AG09319 (cell line): Measurements from ENCODE around the gene ZNF638.
"Not testable (repeated sequence)": the region's sequence is repeated elsewhere in the genome, so short reads cannot be mapped to it uniquely, and the experiment has no call there.

ENCODE experiments used
- DNase-seq: peaks from one replicate; pipeline ENCODE4 v3.0.0-alpha.2; 2010; ENCODE audit warnings: low read depth; ENCODE audit errors: extremely low read depth
- TF ChIP-seq, protein P1 (sequence below): IDR thresholded peaks from 2 replicates; pipeline ENCODE4 v1.5.1; 2011; ENCODE audit warnings: low read depth, mild to moderate bottlenecking, inconsistent platforms, low read length, moderate library complexity

ZNF638 gene

GRCh38 chr2:71298914-71299313 is 32.7 kb upstream of the ZNF638 start:
- TF ChIP-seq, protein P1, sequence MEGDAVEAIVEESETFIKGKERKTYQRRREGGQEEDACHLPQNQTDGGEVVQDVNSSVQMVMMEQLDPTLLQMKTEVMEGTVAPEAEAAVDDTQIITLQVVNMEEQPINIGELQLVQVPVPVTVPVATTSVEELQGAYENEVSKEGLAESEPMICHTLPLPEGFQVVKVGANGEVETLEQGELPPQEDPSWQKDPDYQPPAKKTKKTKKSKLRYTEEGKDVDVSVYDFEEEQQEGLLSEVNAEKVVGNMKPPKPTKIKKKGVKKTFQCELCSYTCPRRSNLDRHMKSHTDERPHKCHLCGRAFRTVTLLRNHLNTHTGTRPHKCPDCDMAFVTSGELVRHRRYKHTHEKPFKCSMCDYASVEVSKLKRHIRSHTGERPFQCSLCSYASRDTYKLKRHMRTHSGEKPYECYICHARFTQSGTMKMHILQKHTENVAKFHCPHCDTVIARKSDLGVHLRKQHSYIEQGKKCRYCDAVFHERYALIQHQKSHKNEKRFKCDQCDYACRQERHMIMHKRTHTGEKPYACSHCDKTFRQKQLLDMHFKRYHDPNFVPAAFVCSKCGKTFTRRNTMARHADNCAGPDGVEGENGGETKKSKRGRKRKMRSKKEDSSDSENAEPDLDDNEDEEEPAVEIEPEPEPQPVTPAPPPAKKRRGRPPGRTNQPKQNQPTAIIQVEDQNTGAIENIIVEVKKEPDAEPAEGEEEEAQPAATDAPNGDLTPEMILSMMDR = no peak
- DNase-seq = no peak

- no peak for DNase-seq
Observed at GRCh38 chr2:71299507-71299906, 32.1 kb upstream of the ZNF638 start.

DNA sequence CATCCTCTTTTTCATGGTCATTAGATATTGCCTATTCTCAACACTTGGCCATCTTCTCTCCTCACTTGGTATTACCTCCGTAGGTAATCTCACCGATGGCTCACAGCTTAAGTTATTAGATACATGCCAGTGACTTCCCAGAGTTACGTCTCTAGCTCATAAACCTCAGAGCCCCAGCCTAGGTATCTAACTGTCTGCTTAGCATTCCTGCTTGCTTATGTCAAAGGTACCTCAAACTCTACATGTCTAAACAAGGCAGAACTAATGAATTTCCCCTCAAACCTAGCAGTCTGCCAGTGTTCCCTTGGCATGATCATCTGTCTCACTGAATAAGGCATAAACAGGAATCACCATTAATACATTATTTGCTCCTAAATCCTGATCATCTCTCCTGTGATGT is 27.7 kb upstream of the ZNF638 start:
- TF ChIP-seq, protein P1 = no peak
- DNase-seq = no peak

More at GRCh38 chr2:71299507-71299906, 32.1 kb upstream of the ZNF638 start:
- TF ChIP-seq, protein P1 = peak; percentile 65

DNA sequence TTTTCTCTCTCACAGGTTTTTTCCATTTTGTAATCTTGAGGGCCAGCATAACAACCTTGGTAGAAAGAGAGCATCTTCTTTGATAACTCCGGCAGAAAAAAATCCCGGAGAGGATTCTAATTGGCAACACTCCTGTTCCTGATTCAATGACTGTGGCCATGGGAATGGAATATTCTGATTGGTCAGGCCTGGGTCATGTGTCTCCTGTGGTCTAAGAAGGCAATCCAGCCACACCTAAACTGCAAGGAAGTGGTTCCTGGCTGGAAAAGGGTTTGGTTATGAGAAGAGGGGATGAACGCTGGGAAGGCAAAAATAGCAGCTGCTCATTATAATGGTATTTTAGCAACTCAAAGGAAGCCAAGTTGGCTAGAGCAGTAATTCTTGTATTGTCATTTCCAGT is 24.8 kb upstream of the ZNF638 start:
- TF ChIP-seq, protein P1 = no peak
- DNase-seq = no peak

GRCh38 chr2:71313016-71313766 is 18.4 kb upstream of the ZNF638 start:
- TF ChIP-seq, protein P1 = no peak
- DNase-seq = no peak

DNA sequence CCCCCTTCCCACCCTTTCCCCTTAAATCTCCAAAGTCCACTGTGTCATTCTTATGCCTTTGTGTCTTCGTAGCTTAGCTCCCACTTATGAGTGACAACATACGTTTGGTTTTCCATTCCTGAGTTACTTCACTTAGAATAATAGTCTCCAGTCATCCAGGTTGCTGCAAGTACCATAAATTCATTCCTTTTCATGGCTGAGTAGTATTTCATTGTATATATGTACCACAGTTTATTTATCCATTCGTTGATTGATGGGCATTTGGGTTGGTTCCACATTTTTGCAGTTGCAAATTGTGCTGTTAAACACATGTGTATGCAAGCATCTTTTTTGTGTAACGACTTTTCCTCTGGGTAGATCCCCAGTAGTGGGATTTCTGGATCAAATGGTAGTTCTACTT is 14.5 kb upstream of the ZNF638 start:
- TF ChIP-seq, protein P1 = no peak
- DNase-seq = no peak

DNA sequence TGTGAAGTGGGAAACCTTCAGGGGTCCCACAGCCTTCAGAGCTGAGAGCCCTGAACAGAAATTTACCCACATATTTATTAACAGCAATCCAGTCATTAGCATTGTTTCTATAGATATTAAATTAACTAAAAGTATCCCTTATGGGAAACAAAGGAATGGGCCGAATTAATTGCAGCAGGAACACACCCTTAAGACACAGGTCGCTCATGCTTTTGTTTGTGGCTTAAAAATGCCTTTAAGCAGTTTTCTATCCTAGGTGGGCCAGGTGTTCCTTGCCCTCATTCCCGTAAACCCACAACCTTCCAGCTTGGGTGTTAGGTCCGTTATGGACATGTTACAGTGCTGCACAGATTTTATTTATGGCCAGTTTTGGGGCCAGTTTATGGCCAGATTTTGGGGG is 13.7 kb upstream of the ZNF638 start:
- not testable (repeated sequence) for DNase-seq

GRCh38 chr2:71323386-71323785 is 8.2 kb upstream of the ZNF638 start:
- TF ChIP-seq, protein P1 = no peak
- no peak for DNase-seq
